NCI-H524 treated with DMSO at 0.1 percent for 48 hours (cell line): ENCODE measurements around the gene MYOD1.

Experiments
- DNase-seq: peaks from one replicate; lab custom pipeline; 2025; lab: John Stamatoyannopoulos, UW

MYOD1 gene

DNA sequence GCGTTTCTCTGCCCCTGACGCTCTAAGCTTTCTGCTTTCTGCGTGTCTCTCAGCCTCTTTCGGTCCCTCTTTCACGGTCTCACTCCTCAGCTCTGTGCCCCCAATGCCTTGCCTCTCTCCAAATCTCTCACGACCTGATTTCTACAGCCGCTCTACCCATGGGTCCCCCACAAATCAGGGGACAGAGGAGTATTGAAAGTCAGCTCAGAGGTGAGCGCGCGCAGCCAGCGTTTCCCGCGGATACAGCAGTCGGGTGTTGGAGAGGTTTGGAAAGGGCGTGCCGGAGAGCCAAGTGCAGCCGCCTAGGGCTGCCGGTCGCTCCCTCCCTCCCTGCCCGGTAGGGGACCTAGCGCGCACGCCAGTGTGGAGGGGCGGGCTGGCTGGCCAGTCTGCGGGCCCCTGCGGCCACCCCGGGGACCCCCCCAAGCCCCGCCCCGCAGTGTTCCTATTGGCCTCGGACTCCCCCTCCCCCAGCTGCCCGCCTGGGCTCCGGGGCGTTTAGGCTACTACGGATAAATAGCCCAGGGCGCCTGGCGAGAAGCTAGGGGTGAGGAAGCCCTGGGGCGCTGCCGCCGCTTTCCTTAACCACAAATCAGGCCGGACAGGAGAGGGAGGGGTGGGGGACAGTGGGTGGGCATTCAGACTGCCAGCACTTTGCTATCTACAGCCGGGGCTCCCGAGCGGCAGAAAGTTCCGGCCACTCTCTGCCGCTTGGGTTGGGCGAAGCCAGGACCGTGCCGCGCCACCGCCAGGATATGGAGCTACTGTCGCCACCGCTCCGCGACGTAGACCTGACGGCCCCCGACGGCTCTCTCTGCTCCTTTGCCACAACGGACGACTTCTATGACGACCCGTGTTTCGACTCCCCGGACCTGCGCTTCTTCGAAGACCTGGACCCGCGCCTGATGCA is at the start of gene MYOD1:
Gene MYOD1 (plus strand): TSS at position 544 of the 910 bp plus-strand sequence. CDS start 212 bp downstream, at position 756.
- no peak for DNase-seq

DNA sequence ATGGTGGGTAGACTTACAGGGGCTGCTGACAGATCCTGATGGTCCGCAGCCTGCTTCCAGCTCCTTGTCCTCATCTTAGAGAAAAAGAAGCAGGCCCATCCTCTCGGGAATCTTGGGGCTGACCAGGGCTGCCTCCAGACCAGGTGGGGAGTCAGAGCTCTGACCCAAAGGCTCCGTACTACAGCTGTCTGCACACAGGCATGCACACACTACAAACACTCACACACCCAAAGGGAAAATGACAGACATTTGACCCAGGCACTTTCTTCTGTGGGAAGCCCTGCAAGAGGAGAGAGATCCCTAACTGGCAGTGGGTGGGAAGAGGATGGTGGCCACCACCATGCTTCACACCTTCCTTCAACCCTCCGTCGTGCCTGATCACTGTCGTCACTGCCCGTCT is 46.9 kb upstream of the MYOD1 start:
- DNase-seq: no peak

DNA sequence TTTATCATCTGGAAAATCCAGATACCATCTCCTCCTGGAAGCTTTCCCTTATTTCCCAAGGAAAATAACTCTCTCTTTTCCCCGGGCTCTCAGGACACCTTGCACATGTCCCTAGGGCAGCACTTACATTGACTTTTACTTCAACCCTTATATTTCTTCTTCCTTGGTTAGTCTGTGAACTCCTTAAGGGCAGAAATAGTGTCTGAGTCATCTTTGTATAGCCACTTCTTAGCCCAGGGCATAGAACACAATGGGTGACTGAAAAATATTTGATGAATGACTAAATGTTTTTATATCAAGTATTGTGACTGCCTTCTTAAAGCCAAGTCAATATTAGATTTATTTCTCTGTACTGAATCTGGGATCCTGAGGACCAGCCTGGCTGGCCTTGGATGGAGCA is 45.4 kb upstream of the MYOD1 start:
- DNase-seq: no peak

DNA sequence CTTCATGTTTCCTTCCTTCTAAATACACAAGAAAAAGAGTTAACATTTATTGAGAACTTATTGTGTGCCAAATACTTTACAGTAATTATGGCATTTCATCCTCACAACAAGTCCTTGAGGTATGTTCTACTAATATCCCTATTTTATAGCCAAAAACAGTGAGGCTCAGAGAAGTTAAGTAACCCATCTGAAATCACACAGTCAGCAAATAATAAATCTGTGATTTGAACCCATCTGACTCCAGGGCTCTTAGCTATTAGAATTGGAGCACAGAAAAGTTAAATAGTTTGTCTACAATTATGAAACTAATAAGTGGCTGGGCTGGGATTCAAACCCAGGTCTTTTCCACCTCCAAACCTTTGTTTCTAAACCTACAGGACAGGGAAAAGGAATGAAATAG is 36.5 kb upstream of the MYOD1 start:
- no peak for DNase-seq

DNA sequence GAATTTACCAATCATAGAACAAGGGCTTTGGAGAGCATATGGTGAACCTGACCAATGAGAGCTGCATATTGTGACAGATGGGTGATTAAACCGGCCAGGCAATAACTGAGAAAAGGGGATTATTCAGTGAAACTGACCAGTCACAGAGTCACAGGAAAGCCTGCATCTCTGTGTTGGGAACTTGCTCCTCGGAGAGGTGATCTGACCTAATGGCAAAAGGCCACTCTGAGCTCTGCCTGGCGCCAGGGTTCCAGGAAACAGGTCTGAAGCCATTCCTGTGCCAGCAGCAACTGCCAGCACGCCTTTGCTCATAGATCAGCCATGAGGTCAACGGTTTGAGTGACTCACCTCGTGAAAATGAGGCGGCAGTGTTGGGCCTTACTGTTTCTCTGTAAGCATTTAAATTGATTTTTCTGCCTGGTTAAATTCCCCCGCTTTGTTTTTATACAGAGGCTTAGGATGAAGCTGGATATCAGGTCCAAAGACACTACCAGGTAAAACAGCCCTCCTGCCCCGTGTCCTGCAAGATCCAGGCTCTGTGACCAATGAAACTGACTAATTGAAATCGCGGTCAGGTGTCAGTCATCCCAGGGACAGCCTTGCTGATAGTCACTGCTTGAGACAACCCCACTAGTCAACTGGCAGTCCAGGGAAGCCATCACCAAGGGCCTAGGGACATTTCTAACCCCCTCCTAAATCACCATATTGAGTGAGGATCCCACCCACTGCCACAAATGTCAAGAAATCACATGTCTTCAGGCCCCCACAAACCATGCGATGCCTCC is 35.8 kb upstream of the MYOD1 start:
- peak; percentile 65 for DNase-seq

DNA sequence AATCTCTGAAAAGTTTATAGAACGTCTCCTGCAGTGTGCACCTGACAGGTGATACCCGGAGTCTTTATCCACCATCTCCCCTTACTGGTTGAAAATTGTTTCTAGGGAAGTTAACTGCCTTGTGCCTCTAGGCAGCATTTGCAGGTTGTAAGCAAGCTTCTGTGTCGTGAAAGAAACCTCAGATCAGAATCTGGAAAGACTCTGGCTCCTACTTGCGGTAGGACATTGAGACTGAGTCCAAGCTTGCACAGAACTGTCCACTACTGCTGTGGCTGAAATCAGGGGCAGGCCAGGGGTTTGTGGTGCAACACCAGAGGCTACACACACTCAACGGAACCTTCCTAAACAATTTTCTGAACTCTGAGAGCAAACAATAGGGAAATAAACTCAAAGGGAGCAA is 34.8 kb upstream of the MYOD1 start:
- no peak for DNase-seq

DNA sequence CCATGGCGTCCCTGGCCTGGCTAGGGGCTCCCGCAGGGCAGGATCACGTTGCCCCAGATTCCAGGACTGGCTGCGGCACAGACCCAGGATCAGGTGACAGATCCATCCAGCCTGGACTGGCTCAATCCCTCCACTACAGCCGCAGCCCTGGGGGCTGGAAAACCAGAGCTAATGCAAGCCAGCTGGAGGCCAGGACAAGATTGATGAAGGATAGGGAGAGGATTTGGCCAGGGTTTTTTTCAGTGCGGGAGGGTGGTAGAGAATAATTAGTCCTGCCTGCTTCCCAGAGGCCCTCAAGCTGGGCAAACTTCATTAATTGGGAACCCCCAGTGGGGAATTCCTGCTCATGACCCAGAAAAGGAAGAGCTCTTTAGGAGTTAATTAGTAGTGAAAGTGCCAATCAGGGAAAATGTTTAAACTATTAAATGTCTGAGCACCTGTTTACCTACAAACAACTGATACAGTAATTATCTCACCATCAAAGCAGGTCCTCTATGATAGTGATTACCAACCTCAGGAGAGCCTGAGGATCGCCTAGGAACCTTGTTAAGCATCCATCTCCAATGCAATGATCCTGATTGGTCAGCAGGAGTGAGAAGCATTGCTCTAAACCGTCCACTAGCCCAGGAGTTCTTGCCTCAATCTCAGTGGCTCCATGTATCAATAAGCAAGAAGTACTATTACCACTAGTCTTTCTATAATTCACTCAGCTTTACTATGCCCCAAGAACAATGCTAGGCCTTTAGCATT is 33.0 kb upstream of the MYOD1 start:
- peak; percentile 38 for DNase-seq

DNA sequence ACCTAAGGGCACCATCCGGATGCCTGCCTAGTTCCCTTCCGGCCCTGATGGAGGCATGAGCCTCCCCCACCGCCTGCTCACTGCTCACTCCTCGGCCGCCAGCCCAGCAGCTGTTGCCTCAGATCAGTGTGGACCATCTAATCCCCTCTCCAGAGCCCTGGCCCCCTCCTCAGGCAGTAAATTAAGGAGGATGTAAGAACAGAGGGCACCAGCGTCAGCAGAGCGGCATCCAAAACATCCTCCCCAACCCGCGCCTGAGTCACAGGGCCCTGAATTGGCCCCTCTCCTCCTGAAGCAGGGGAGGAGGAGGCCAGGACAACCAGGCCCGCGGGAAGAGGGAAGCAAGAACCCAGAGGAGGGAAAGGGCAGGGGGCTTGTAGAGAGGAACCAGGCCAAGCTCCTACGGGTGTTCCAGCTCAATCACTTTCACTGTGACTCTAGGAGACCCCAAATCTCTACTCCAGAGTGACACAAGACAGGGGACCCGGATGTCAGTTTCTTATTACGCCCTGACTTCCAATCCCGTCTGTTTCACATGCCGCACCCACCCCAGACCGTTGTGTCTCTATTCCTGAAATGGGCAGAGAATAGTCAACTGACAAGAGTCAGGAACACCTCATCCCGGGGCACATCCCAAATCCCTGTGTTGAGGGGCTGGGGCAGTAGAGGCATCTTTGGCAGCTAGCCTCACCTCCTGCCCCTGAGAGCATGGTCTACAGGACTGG is 31.3 kb upstream of the MYOD1 start:
- DNase-seq: peak; percentile 74

DNA sequence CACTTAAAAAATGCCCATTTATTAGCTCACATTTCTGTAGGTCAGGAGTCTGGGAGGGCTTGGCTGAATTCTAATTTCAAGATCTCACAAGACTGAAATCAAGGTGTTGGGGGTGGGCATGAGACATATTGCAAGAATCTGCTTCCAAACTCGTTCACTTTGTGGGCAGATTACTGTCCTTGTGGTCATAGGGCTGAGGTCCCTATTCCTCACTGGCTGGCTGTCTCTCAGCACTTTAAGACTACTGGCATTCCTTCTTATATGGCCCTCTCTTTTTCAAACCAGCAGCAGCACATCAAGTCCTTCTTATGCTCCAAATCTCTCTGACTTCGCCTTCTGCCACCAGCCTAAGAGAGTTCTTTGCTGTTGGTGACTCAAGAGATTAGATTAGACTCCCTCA is 27.8 kb upstream of the MYOD1 start:
- no peak for DNase-seq

DNA sequence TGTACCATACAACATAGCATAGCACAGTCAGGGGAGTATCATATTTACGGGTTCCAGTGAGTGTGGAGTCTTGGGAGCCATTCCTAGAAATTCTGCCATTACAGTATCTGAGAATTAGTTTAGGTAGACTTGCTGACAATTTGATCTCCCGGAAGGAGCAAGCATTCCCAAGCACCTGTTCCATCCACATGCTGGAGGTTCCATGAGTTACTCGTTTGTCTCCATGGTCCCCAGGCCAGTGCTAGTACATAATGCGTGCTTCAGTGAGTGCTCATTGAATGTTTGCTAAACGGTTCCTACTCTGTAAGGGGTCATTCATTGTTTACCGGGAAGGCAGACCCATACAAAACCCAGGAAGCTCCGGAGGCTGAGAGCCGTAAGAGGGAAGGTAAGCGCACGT is 27.4 kb upstream of the MYOD1 start:
- no peak for DNase-seq

DNA sequence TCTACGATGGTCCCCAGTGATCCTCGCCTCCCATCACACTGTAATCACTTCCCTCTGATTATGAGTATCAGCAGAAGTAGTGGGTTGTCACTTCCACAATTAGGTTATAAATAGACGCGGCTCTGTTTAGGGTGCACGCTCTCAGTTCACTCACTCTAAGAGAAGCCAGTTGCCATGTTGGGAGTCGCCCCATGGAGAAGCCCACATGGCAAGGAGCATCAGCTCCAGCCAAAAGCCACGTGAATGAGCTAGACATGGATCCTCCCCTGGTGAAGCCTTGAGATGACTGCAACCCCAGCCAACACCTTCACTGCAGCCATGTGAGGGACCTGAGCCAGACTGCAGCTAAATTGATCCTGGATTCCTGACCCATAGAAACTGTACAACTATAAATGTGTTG is 26.4 kb upstream of the MYOD1 start:
- no peak for DNase-seq

DNA sequence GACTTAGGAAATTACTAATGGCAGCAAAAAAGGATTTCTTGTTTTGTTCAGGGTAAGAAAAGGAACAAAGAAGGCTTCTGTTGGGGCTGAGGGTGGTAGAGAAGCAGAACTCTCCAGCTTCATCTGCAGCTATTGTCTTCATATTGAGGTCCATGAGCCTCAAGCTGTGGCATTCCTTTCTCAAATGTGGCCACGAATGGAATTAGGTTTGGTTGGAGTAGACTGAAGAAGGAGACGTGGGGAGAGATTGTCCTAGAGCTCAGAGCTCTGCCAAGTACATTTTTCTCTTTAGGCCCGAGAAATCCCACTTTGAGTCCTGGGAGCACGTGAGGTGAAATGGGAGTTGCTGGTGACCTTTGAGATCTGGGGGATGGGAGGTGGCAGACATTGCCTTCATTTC is 25.8 kb upstream of the MYOD1 start:
- DNase-seq: no peak

DNA sequence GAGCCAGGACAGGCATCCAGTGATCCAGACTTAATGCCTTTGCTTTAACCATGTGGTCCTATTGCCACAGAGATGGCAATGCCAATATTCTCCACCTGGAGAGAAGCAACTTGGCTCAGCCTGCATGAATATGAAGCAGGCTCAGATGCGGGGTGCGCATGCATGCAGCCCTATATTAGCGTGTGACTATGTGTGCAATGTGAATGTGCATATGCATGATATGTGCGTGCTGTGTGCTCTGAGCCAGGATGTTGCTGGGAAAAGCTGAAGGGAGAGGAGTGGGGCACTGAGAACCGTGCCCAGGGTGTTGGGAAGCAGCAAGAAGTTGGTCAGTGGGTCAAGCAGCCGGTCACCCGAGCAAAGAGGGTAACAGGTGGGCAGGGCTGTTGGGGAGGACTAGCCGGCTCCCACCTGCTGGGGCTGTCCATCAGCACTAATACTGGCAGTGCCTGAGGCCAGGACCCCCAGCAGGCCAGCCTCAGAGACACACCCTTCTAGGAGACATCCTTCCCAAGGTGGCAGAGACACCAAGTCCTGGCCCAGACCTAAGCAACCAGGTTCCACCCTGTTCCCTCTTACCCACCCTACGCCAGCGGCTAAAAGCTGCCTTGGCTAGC is 24.8 kb upstream of the MYOD1 start:
- no peak for DNase-seq

DNA sequence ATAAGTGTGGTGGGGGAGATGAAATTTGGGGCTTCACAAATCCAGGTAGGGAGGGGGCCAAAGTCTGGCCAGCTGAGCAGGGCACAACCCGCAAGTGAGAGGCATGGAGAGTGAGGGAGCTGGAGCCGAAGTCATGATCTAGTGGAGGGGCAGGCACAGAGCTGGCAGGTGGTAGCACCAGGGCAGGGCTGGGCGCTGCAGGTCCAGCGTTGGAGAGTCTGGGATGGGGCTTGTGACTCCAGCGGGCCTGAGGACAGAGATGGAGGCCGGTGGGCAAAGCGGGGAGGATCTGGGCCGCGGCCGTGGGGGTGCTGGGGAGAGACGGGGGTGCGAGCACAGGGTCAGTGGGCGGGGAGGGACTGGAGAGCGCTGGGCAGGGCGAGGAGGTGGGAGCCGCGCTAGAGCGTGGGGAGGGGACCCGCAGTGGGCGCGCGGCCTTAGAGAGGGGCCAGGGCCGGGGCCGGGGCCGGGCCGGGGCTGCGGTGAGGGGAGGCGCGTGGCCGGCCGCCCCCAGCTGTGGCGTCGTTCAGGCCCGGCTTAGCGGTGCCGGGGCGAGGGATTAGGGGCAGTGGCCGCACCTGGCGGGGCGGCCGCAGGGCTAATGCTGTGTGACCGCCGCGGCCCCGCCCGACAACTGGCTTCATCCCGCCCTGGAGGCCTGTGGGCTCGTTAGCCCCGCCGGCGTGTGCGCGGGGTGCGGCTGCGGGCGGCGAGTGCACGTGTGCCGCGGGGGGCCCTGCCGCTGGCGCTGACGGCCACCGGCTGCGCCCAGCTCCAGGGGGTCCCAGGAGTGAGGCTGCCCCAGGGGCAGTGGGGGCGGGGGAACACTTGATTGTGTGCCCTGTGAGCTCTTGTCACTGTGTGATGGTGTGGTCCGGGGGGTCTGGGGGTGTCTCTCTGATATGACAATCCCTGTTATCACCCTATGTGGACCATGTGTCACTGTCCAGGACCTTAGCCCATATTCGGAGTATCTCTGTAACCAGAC is 23.6 kb upstream of the MYOD1 start:
- no peak for DNase-seq

DNA sequence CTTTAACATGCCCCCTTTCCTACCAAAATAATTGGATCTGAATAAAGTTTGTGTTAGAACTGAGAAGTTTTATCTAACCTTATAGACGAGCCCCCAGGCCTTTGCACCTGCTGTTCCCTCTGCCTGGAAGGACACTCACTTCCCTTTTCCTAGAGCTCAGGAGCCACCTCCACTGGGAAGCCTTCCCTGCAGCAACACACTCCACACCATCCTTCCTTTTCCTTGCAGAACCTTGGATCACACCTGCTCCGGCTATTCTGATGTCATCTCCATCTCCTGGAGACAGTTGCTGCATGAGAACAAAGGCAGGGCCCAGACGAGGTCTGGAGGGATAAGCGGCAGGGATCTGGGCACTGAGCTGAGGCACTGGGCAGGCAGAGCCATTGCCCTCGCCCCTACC is 22.6 kb upstream of the MYOD1 start:
- no peak for DNase-seq

DNA sequence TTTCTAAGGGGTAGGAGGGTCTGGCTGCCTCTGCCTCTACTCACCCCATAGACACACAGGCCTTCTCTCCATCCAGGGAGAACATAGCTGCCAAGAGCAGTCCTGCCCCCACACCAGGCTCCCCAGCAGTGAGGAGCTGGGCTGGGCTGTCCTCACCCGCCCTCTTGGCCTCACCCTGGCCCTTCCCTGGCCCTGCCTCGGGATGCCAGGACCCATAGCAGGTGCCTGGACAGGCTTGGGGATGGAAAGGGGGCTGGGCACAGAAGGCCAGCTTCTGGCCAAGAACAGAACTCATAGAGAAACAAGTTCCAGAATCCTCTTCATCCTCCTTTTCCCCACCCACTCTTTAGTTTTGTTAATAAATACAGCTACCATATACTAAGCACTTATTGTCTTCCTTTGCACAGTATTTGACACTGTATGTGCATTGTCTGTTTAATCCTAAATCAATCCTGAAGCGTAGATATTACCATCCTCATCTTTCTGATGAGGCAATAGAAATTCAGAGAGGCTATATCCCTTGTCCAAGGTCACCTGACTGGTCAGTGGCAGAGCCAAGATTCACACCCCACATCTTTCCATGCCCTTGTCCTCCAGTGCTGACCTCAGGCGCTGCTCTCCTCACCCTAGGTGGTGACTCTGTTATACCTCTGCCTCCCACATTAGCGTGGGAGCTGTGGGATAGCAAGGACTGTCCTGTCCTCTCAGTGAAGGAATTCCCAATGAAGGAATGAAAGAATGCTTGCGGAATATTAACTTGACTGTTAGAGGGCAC is 22.0 kb upstream of the MYOD1 start:
- no peak for DNase-seq

DNA sequence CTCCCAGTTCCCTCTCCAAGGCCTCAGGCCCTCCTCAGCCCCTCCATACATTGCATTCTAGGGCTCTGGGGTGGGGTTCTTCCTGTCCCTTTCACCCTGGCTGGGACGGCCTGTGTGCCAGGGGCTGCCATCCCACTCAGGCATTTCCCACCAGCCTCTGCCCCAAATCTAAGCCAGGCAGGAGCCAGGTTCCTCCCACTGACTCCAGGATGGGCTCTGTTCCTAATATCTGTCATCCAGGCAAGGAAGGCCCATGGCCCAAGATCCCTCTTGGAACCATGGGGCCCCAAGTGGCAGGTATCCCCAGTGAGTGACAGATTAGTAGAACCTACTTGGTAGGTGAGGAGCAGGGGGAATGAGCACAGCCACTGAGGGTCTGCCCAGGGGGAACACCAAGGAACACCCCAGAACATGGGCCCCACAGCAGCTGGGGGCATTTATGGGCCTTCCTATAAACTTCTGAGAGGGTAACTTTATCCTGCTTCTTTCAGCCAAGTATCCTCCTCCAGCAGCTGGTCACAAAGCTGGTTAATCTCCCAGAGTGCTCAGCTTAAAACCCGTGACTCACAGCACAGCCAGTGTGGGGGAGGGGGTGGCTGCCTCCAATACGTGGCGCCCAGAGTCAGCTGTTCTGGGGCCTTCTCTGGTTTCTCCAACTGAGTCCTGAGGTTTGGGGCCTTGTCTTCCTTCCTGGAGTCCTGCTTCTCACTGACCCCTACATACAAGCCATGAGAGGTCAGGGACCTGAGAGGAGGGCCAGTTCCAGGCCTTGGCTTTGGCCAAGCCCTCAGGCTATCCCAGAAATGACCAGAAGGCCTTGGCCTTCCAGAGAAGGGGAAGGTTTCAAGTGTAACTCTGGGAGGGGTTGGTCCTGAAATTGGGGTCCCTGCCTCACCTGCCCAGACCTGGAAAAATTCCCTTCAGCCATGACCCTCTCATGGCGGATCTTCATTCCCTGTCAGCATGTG is 19.9 kb upstream of the MYOD1 start:
- DNase-seq: peak; percentile 76

DNA sequence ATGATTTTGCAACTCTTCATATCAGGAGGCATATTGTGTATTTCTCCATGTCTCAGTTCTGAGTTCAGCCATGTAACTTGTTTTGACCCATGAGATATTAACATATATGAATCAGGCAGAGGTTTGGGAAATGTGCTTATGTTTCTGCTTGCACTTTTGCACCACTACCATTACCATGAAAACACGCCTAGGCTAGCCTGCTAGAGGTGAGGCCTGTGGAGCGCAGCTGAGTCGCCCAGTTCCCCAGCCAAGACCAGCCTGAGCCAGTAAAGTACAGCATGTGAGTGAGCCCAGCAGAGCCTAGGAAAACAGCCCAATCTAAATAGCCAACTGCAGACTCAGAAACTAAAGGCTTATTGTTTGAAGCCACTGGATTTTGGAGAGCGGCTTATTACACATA is 18.4 kb upstream of the MYOD1 start:
- DNase-seq: no peak
